PFSK-1 (cell line): Measurements from ENCODE around the gene ZNF514.

Source experiments
- FOXP2 ChIP-seq: optimal IDR thresholded peaks from 2 replicates; pipeline ENCODE3; 2011; ENCODE audit warnings: borderline replicate concordance, control low read depth, inconsistent platforms; ENCODE audit not compliant: insufficient read depth; ENCODE audit errors: extremely low read length, extremely low read depth
- POLR2AphosphoS5 ChIP-seq: IDR thresholded peaks from 2 replicates; pipeline ENCODE4 v1.6.1; 2012; ENCODE audit warnings: low read depth, mild to moderate bottlenecking, control low read depth, low read length, moderate library complexity
- SIN3A ChIP-seq: IDR thresholded peaks from 2 replicates; pipeline ENCODE4 v1.6.1; 2012; ENCODE audit warnings: mild to moderate bottlenecking, low read length, moderate library complexity, borderline replicate concordance; ENCODE audit not compliant: insufficient read depth
- TAF1 ChIP-seq: IDR thresholded peaks from 2 replicates; pipeline ENCODE4 v1.6.1; 2012; ENCODE audit warnings: low read length, control low read depth, borderline replicate concordance; ENCODE audit not compliant: insufficient read depth
- TF ChIP-seq, protein P1 (sequence below), 2 experiments: IDR thresholded peaks; 2 replicates each; pipeline versions ENCODE4 v1.6.1 to v1.8.0; 2011 to 2012; ENCODE audit warnings: low read depth in 2 of 2, low read length in 2 of 2, control low read depth in 1 of 2, inconsistent platforms in 1 of 2, mild to moderate bottlenecking in 1 of 2, moderate library complexity in 1 of 2; ENCODE audit not compliant: insufficient read depth in 1 of 2

The ZNF514 gene

DNA sequence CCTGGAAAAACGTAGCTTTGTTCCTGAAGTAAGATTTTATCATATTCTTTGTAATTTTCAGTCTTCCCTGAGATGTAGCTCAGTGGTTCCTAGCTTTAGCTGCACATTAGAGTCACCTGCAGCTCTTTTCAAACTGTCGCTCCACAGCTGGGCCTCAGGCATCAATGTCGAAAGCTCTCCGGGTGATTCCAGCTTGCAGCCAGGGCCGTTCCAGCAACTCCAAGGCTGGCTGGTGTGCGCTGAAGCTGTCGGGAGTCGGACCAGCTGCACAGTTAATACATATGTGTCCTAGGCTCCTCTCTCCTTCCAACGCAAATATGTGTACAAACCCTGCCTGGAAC is 5.4 kb upstream of the ZNF514 start:
- TF ChIP-seq POLR2AphosphoS5 (no peak), FOXP2 (no peak), TAF1 (no peak; the same call in 1 of the 2 replicates)
- TF ChIP-seq, protein P1, sequence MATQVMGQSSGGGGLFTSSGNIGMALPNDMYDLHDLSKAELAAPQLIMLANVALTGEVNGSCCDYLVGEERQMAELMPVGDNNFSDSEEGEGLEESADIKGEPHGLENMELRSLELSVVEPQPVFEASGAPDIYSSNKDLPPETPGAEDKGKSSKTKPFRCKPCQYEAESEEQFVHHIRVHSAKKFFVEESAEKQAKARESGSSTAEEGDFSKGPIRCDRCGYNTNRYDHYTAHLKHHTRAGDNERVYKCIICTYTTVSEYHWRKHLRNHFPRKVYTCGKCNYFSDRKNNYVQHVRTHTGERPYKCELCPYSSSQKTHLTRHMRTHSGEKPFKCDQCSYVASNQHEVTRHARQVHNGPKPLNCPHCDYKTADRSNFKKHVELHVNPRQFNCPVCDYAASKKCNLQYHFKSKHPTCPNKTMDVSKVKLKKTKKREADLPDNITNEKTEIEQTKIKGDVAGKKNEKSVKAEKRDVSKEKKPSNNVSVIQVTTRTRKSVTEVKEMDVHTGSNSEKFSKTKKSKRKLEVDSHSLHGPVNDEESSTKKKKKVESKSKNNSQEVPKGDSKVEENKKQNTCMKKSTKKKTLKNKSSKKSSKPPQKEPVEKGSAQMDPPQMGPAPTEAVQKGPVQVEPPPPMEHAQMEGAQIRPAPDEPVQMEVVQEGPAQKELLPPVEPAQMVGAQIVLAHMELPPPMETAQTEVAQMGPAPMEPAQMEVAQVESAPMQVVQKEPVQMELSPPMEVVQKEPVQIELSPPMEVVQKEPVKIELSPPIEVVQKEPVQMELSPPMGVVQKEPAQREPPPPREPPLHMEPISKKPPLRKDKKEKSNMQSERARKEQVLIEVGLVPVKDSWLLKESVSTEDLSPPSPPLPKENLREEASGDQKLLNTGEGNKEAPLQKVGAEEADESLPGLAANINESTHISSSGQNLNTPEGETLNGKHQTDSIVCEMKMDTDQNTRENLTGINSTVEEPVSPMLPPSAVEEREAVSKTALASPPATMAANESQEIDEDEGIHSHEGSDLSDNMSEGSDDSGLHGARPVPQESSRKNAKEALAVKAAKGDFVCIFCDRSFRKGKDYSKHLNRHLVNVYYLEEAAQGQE (IDR thresholded peaks at IDR 0.05; ENCODE audit: insufficient read depth in 1 of 2, low read depth in 2 of 2, low read length in 2 of 2) = no peak

DNA sequence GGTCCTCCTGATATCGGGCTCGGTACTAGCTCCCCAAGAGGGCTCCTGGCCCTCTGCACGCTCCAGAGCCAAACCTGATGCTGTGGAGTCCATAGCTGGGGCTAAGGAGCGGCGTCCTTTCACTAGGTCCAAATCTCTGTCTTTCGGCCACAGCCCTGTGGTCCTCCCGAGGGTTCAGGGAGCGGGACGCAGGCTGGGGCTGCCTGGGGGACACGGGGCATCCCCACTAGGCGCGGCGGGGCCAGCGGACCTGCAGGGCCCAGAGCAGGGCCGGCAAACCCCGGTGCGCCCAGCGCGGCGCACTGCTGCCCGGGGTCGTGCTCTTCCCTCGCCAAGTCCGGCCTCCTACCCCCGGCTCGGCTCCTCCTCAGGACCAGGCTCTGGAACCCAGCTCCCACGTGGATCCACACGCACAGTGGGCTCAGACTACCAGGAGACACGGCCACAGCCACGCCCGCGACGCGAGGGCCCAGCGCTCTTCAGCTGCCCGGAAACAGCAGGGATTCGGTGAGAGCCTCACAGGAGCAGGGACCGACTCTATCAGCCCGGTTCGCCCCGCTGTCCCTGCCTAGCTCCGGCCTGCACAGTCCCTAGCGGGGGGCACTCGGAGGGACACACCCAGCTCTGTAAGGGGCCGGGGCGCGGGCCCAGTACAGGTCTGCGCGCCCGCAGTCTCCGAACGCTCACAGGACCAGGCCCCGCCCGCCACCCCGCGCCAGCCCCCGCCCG is 593 bp downstream of the ZNF514 start:
- TF ChIP-seq POLR2AphosphoS5 (no peak), TAF1 (no peak), SIN3A (no peak)
- TF ChIP-seq, protein P1 (IDR thresholded peaks at IDR 0.05; ENCODE audit: insufficient read depth in 1 of 2, low read depth in 2 of 2, low read length in 2 of 2) = no peak

DNA sequence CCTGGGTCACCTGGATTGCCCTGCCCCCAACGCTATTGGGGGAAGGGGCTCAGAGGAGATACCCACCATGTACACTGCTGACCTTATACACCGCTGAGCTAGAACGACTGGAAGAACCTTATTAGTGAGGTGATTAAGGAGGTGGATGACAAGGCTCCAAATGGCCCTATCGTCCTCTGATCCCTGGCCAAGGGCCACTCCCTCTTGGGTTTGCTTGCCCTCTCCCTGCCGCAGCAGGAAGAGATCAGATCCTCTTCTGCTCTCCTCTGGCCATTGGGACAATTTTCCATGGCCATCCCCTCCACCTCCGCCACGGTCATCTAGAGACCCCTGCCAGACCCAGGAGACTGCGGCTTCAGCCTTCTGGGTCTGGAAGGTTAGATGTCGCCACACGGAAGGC is 1.2 kb downstream of the ZNF514 start:
- TF ChIP-seq, protein P1 (IDR thresholded peaks at IDR 0.05; ENCODE audit: insufficient read depth in 1 of 2, low read depth in 2 of 2, low read length in 2 of 2) = no peak
- TF ChIP-seq POLR2AphosphoS5 = no peak
- TF ChIP-seq TAF1 = no peak
- no peak for TF ChIP-seq FOXP2

DNA sequence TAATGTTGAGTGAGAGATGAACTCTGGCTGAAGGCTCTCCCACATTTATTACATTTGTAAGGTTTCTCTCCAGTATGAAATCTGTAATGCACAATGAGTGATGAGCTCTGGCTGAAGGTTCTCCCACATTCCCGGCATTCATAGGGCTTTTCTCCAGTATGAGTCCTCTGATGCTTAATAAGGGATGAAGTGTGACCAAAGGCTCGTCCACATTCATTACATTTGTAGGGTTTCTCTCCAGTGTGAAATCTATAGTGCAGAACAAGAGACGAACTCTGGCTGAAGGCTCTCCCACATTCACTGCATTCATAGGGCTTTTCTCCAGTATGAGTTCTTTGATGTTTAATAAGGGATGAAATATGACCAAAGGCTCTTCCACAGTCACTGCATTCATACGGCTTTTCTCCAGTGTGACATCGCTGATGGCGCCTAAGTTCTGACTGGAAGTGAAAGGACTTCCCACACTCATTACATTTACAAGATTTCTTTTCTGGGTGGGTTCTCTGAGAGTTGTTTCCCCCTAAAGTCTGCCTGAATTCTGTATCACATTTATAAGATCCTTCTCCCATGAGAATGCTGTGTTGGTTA is 10.2 kb downstream of the ZNF514 start:
- TF ChIP-seq, protein P1 (IDR thresholded peaks at IDR 0.05; ENCODE audit: insufficient read depth in 1 of 2, low read depth in 2 of 2, low read length in 2 of 2) = no peak
- no peak for TF ChIP-seq FOXP2

DNA sequence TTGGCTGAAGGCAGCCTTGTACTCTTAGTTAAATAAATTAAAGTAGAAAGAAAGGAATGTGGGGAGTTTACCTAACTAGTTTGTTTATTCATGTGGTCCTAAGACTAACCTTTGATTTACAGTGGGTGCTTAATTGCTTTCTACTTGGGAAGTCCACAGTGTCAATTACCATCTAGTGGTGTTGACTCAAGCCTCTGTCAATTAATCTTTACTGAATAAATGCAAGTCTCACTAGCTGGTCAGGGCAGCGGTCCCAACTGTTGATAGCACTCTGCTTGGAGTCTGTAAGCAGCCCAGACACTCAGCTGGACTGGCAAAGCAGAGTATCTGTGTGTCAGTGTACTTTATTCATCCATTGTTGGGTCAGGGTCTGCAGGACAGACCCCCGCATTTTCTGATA is 15.8 kb downstream of the ZNF514 start:
- TF ChIP-seq SIN3A = no peak
- TF ChIP-seq, protein P1 (IDR thresholded peaks at IDR 0.05; ENCODE audit: insufficient read depth in 1 of 2, low read depth in 2 of 2, low read length in 2 of 2) = no peak
- TF ChIP-seq POLR2AphosphoS5 = no peak
- no peak for TF ChIP-seq TAF1
